GM18508 (cell line): Measurements from ENCODE around the gene NECTIN1.

Source experiments
- ATAC-seq: cut with Tn5 transposase; IDR thresholded peaks from one replicate; pipeline ENCODE4 v1.9.1; 2021; ENCODE audit warnings: moderate number of reproducible peaks; ENCODE audit not compliant: insufficient read depth, unreplicated experiment

Gene NECTIN1

GRCh38 chr11:119755356-119756071 lies 26.5 kb upstream of the NECTIN1 start:
- no peak for ATAC-seq

- no peak for ATAC-seq
Measured at GRCh38 chr11:119754656-119755355, 25.8 kb upstream of the NECTIN1 start.

- ATAC-seq = no peak
Measured at GRCh38 chr11:119754199-119754598, 25.2 kb upstream of the NECTIN1 start.

GRCh38 chr11:119752946-119753345 lies 23.9 kb upstream of the NECTIN1 start:
- no peak for ATAC-seq

GRCh38 chr11:119752345-119752871 lies 23.4 kb upstream of the NECTIN1 start:
- no peak for ATAC-seq

GRCh38 chr11:119750056-119750455 lies 21.1 kb upstream of the NECTIN1 start:
- no peak for ATAC-seq

- ATAC-seq = no peak
Measured at GRCh38 chr11:119749006-119749565, 20.1 kb upstream of the NECTIN1 start.

- no peak for ATAC-seq
Measured at GRCh38 chr11:119747868-119748660, 19.1 kb upstream of the NECTIN1 start.

GRCh38 chr11:119745776-119746535 lies 17.0 kb upstream of the NECTIN1 start:
- ATAC-seq = no peak

- no peak for ATAC-seq
Measured at GRCh38 chr11:119745112-119745511, 16.1 kb upstream of the NECTIN1 start.

GRCh38 chr11:119744577-119744976 lies 15.6 kb upstream of the NECTIN1 start:
- ATAC-seq = no peak

GRCh38 chr11:119743006-119743405 lies 14.0 kb upstream of the NECTIN1 start:
- no peak for ATAC-seq

- ATAC-seq = no peak
Measured at GRCh38 chr11:119742263-119742861, 13.4 kb upstream of the NECTIN1 start.

GRCh38 chr11:119741369-119742262 lies 12.6 kb upstream of the NECTIN1 start:
- no peak for ATAC-seq

GRCh38 chr11:119739975-119740374 lies 11.0 kb upstream of the NECTIN1 start:
- no peak for ATAC-seq

- ATAC-seq = no peak
Measured at GRCh38 chr11:119739021-119739703, 10.2 kb upstream of the NECTIN1 start.

GRCh38 chr11:119738059-119738439 lies 9.0 kb upstream of the NECTIN1 start:
- no peak for ATAC-seq
